RWPE1 (cell line): ENCODE data around the gene KIT.

ENCODE experiments used
- CTCF ChIA-PET: fragments of 350-600 bp; sonication (Branson Sonifier 250); formaldehyde crosslinking; extraction: SDS; loops from one replicate; lab custom pipeline; 2021; lab: Yijun Ruan, JAX
- POLR2A ChIA-PET: fragments of 400-600 bp; formaldehyde crosslinking; extraction: SDS; loops from one replicate; lab custom pipeline; 2020; ENCODE audit warnings: antibody characterized with exemption; ENCODE audit not compliant: low non-redundant PET; lab: Yijun Ruan, JAX
- DNase-seq: peaks from one replicate; pipeline ENCODE4 v3.0.0; 2012; ENCODE audit warnings: low spot score
- H3K27ac ChIP-seq: fragments of 450-650 bp; 2 replicates; pipeline ENCODE4 v1.5.1; 2017
- TF ChIP-seq, protein P1 (sequence below): fragments of 450-650 bp; conservative IDR thresholded peaks from 2 replicates; pipeline ENCODE4 v1.5.1; 2017; ENCODE audit warnings: low read depth, mild to moderate bottlenecking

KIT gene

DNA sequence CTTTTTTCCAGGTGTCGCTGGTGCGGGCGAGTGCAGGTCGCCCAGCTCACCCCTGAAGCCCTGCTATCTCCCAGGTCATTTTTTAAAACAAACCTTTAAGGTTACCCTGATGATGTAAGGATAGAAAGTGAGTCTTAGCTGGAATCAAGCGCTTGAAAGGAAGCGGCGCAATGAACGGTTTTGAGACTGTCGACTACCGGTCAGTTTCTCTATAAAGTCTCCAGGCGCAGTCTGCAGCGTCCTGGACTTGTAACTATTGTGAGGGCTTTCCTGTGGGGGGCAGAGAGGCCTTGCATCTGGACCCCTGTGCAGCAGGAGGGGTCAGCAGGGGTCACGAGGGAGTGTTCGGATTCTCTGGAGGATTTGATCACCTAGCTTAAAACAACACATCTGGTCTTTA, 1.6 kb downstream of the KIT start:
- ChIA-PET POLR2A (no interaction called here), CTCF (interaction anchor here (0.5 to 0.7 kb wide), 3 partner anchors 13 to 251 kb away, joined by 3 to 4 read pairs (median 3); no protein-coding TSS in a partner anchor)
- no peak overlapping the region for H3K27ac ChIP-seq
- peak; percentile 3 for DNase-seq
- TF ChIP-seq, protein P1, sequence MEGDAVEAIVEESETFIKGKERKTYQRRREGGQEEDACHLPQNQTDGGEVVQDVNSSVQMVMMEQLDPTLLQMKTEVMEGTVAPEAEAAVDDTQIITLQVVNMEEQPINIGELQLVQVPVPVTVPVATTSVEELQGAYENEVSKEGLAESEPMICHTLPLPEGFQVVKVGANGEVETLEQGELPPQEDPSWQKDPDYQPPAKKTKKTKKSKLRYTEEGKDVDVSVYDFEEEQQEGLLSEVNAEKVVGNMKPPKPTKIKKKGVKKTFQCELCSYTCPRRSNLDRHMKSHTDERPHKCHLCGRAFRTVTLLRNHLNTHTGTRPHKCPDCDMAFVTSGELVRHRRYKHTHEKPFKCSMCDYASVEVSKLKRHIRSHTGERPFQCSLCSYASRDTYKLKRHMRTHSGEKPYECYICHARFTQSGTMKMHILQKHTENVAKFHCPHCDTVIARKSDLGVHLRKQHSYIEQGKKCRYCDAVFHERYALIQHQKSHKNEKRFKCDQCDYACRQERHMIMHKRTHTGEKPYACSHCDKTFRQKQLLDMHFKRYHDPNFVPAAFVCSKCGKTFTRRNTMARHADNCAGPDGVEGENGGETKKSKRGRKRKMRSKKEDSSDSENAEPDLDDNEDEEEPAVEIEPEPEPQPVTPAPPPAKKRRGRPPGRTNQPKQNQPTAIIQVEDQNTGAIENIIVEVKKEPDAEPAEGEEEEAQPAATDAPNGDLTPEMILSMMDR: no peak

DNA sequence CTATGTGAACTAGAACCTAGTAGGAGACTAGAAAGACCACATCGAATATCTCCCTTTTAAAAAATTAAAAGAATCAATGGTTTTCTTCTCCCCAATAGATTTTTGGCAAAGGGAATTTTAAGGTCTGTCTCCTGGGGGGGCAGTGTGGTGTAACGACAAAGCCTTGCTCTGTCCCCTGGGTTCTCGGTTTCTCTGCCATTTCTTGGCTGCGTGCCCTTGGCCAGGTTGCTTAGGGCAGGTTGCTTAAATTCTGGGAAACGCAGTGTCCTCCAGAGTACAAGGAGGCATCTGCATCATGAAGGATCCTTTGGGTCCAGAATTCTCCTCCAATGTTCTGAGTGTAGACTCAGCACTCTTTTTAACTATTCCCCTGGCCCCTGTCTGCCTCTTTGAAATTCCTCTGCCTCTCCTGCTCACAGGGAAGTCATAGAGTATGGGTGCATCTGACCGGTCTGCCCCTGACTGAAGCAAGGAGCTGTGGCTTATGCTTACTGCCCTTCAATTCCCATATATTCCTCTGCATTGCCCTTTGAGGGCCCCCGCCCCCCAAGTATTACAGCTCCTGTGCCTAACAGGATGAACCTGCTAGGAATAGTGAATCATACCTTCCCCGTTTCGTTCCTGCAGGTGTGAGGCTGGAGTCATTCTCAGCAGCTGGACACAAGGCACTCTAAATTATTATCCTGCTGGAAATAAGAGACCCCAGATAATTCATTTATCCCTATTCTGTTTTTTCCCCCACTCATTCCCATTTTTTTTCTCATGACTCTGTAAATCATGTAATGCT, 2.2 kb downstream of the KIT start:
- CTCF ChIA-PET: interaction anchor here (0.5 kb wide), 1 partner anchor 252 kb away, joined by 4 read pairs; no protein-coding TSS in a partner anchor
- DNase-seq: peak; percentile 67
- TF ChIP-seq, protein P1: no peak
- POLR2A ChIA-PET: no interaction called here
- H3K27ac ChIP-seq: no peak overlapping the region

DNA sequence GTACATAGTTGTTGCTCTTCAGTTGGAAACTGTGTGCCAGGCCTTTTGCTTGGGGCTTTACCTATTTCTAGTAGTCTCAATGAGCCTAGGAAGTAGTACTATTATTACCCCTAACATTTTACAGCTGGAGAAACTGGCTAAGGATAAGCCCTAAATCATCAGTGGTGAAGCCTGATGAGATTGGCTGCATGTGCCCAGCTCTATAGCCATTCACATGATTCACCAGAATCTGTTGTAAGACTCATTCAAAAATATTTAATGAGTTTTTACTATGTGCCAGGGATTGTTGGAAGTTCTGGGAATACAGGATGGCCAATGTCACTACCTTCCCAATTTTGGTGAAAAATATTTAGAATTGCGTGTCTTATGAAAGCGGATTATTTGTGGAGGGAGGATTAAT, 2.8 kb downstream of the KIT start:
- ChIA-PET POLR2A (no interaction called here), CTCF (no interaction called here)
- DNase-seq: no peak
- TF ChIP-seq, protein P1: no peak
- no peak overlapping the region for H3K27ac ChIP-seq

DNA sequence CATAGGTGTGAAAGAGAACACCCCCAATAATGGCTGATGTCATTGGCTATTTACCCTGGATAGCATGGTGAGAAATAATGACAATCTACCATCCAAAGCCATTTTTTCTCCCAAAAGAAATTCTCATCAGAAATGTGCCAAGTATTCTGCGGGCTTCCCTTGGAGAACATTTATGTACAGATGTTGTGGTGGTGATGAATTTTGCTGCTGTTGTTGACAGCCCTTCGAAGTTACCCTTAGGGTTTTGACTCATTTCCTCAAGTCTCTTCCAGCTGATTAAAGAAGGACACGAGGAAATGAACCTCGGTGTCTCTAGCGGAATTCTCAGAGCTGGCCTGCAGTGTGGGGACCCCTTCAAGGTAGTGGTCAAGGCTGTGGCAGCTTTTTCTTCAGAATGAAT, 3.4 kb downstream of the KIT start:
- CTCF ChIA-PET: interaction anchor here (0.7 to 1.3 kb wide), 2 partner anchors 105 to 300 kb away, joined by 3 to 5 read pairs; no protein-coding TSS in a partner anchor
- DNase-seq: peak; percentile 60

DNA sequence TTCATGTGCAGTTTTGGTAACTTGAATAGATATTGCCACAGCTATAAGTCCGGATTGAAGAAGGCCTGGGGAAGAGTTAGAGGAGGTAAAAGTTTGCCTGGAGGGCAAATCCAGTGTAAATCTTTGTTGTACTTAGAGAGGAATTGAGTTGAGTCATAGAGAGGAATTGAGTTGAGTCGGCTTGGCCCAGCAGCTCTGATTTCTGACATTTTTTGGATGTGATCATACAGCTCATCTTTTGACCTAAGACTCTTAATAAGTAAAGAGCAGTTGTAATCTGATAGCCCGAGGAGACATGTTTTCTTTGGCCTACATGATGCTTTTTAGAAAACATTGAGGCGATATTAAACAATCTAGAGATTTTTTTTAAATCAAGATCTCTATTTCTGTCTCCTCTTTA, 3.9 kb downstream of the KIT start:
- DNase-seq: peak; percentile 77
- POLR2A ChIA-PET: no interaction called here
- H3K27ac ChIP-seq: no peak overlapping the region
- CTCF ChIA-PET: interaction anchor here (0.7 to 1.3 kb wide), 2 partner anchors 104 to 299 kb away, joined by 3 to 5 read pairs; no protein-coding TSS in a partner anchor
- TF ChIP-seq, protein P1: no peak

More for the DNA sequence above, 3.4 kb downstream of the KIT start:
- POLR2A ChIA-PET: no interaction called here
- TF ChIP-seq, protein P1: no peak
- no peak overlapping the region for H3K27ac ChIP-seq

DNA sequence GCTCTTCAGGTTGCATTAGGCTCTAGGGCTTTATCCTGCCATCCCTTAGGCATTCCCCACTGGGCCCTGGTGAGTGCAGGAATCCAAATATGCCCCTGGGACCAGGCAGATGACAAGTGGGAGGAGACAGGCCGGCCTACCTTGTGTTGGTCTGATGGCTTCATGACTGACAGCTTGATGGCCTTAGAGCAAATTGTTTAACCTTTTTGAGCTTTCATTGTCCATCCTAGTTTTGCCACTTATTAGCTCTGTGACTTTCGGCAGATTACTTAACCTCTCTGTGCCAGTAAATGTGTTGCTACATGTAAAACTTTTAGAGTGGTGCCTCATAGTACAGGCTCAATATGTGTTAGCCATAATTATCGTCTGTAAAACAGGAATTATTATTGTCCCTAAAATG, 4.4 kb downstream of the KIT start:
- CTCF ChIA-PET: interaction anchor here (1.3 kb wide), 1 partner anchor 299 kb away, joined by 3 read pairs; no protein-coding TSS in a partner anchor
- no peak overlapping the region for H3K27ac ChIP-seq
- POLR2A ChIA-PET: no interaction called here
- no peak for DNase-seq
- TF ChIP-seq, protein P1: no peak
